Neural cell (in vitro differentiated cells): ENCODE data around the gene SERPINB4. TPM values are rescaled to one million over a fixed set of nuclear protein-coding genes. Genes with fewer than 3 reads are reported as not detected.

Experiments
- H2AFZ ChIP-seq: fragments of 200-600, 300-800 bp; sonication (generic), shearing (Covaris generic); 2 replicates; pipeline ENCODE4 v1.6.0; 2014; ENCODE audit warnings: low read depth, mild to moderate bottlenecking, antibody characterized with exemption, low read length, moderate library complexity
- H3F3A ChIP-seq: fragments of 200-600 bp; shearing (Covaris generic); 2 replicates; pipeline ENCODE4 v1.6.1; 2016; ENCODE audit warnings: mild to moderate bottlenecking, moderate library complexity, mixed read lengths, antibody characterized with exemption, low read length; ENCODE audit not compliant: insufficient read depth, poor library complexity, severe bottlenecking
- H3K27ac ChIP-seq: fragments of 200-600, 300-800 bp; sonication (generic), shearing (Covaris generic); 2 replicates; pipeline ENCODE4 v1.5.1; 2014; ENCODE audit warnings: mild to moderate bottlenecking, low read length, moderate library complexity
- H3K27me3 ChIP-seq: fragments of 300-800, 200-600 bp; sonication (generic), shearing (Covaris generic); 2 replicates; pipeline ENCODE4 v1.6.0; 2014; ENCODE audit warnings: mild to moderate bottlenecking, low read depth, low read length, moderate library complexity; ENCODE audit not compliant: insufficient read depth
- H3K36me3 ChIP-seq: fragments of 300-800, 200-600 bp; sonication (generic), shearing (Covaris generic); 2 replicates; pipeline ENCODE4 v1.5.1; 2014; ENCODE audit warnings: mild to moderate bottlenecking, antibody characterized with exemption, low read length, moderate library complexity; ENCODE audit not compliant: insufficient read depth
- H3K4me2 ChIP-seq: fragments of 300-800, 200-600 bp; sonication (generic), shearing (Covaris generic); 2 replicates; pipeline ENCODE4 v1.6.0; 2014; ENCODE audit warnings: mild to moderate bottlenecking, low read length
- H3K4me3 ChIP-seq: fragments of 300-800, 200-600 bp; sonication (generic), shearing (Covaris generic); 2 replicates; pipeline ENCODE4 v1.5.1; 2014; ENCODE audit warnings: mild to moderate bottlenecking, low read length, moderate library complexity
- H3K79me2 ChIP-seq: fragments of 200-600 bp; shearing (Covaris generic); replicated peaks from 2 replicates; pipeline ENCODE4 v1.6.0; 2014; ENCODE audit warnings: mild to moderate bottlenecking, low read length, moderate library complexity; ENCODE audit not compliant: insufficient read depth
- H3K9ac ChIP-seq: fragments of 300-800, 200-600 bp; sonication (generic), shearing (Covaris generic); 2 replicates; pipeline ENCODE4 v1.6.1; 2016; ENCODE audit warnings: mild to moderate bottlenecking, low read length, mixed read lengths
- H3K9me2 ChIP-seq: fragments of 200-600 bp; shearing (Covaris generic); 2 replicates; pipeline ENCODE4 v1.6.1; 2016; ENCODE audit warnings: mild to moderate bottlenecking, low read length, mixed read lengths; ENCODE audit not compliant: insufficient read depth
- H3K9me3 ChIP-seq: fragments of 200-600, 300-800 bp; sonication (generic), shearing (Covaris generic); 2 replicates; pipeline ENCODE4 v1.6.1; 2016; ENCODE audit warnings: mild to moderate bottlenecking, mixed run types, low read length, moderate library complexity, mixed read lengths
- H4K20me1 ChIP-seq: fragments of 200-600 bp; shearing (Covaris generic); 2 replicates; pipeline ENCODE4 v1.6.1; 2016; ENCODE audit warnings: mild to moderate bottlenecking, mixed run types; ENCODE audit not compliant: insufficient read depth
- EP300 ChIP-seq: fragments of 450-650 bp; conservative IDR thresholded peaks from 2 replicates; pipeline ENCODE4 v1.6.1; 2014; ENCODE audit warnings: antibody characterized with exemption, mild to moderate bottlenecking, moderate library complexity; ENCODE audit not compliant: poor library complexity, severe bottlenecking
- EZH2 ChIP-seq: fragments of 200-600, 300-800 bp; shearing (Covaris generic), sonication (generic); IDR thresholded peaks from 2 replicates; pipeline ENCODE4 v1.6.1; 2014; ENCODE audit warnings: antibody characterized with exemption, low read length, borderline replicate concordance, mild to moderate bottlenecking; ENCODE audit not compliant: insufficient read depth, poor library complexity, severe bottlenecking
- MXI1 ChIP-seq: fragments of 450-650 bp; conservative IDR thresholded peaks from 2 replicates; pipeline ENCODE4 v1.6.1; 2014; ENCODE audit warnings: antibody characterized with exemption, mild to moderate bottlenecking; ENCODE audit not compliant: poor library complexity, severe bottlenecking
- POLR2AphosphoS5 ChIP-seq: IDR thresholded peaks from 2 replicates; pipeline ENCODE4 v1.6.1; 2012
- RAD21 ChIP-seq: fragments of 450-650 bp; conservative IDR thresholded peaks from 2 replicates; pipeline ENCODE4 v1.6.1; 2014; ENCODE audit warnings: antibody characterized with exemption, mild to moderate bottlenecking, moderate library complexity
- SMC3 ChIP-seq: fragments of 450-650 bp; conservative IDR thresholded peaks from 2 replicates; pipeline ENCODE4 v1.6.1; 2014; ENCODE audit warnings: antibody characterized with exemption, mild to moderate bottlenecking, moderate library complexity; ENCODE audit not compliant: poor library complexity
- TAF1 ChIP-seq: IDR thresholded peaks from 2 replicates; pipeline ENCODE4 v1.6.1; 2012; ENCODE audit warnings: low read depth
- polyA plus RNA-seq: library from polyadenylated mRNA; depleted of rRNA; stranded (reverse); fragments of >200 nt; gene quantifications from 2 replicates; pipeline ENCODE4 v1.2.3, GENCODE V29; 2014
- TF ChIP-seq, protein P1 (sequence below): fragments of 450-650 bp; IDR thresholded peaks from 2 replicates; pipeline ENCODE4 v1.5.1; 2014; ENCODE audit warnings: antibody characterized with exemption, mild to moderate bottlenecking, moderate library complexity; ENCODE audit not compliant: poor library complexity, severe bottlenecking
- TF ChIP-seq, protein P2 (sequence below): IDR thresholded peaks from 2 replicates; pipeline ENCODE4 v1.6.1; 2012; ENCODE audit warnings: borderline replicate concordance

SERPINB4 gene
- polyA plus RNA-seq, 1 donor from 2014 or later = not detected

DNA sequence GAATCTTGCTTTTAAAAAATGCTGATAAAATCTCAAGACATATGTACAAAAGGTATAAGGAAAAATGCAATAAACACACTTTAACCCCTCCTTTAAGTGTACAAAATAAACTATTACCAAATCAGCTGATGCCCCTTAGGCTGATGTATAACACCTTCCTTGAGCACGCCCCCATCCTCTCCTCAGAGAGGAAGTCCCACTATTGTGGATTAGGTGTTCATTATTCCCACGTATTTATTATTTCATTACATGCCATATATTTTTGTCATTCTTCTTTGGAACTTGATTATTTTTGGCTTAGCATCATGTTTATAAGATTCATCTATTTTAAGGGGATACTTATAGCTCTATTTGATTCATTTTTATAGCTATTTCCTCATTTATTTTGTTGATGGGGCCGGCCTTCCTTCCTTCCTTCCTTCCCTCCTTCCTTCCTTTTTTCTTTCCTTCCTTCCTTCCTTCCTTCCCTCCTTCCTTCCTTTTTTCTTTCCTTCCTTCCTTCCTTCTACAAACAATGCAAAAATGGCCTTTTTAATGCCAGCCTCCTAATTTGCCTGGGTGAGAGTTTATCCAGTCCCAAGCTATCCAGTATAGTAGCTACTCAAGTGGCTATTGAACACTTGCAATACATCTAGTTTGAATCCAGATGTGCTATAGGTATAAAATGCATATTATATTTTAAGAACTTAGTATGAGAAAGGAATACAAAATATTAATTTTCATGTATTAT is 52.9 kb downstream of the SERPINB4 start:
- no peaks in the 10 kb centered on the region for H3K27me3 ChIP-seq
- H3K36me3 ChIP-seq = no peaks in the 10 kb centered on the region
- no peak overlapping the region for H2AFZ ChIP-seq
- no peaks in the 10 kb centered on the region for H4K20me1 ChIP-seq
- no peak overlapping the region for H3K4me3 ChIP-seq
- H3F3A ChIP-seq = no peaks in the 10 kb centered on the region
- H3K4me2 ChIP-seq = no peak overlapping the region
- H3K79me2 ChIP-seq = no peaks in the 10 kb centered on the region
- H3K9me3 ChIP-seq = no peaks in the 10 kb centered on the region
- H3K9me2 ChIP-seq = no peaks in the 10 kb centered on the region
- no peak overlapping the region for H3K9ac ChIP-seq
- no peak for TF ChIP-seq RAD21
- TF ChIP-seq SMC3 = no peak
- TF ChIP-seq EP300 = no peak
- no peak for TF ChIP-seq EZH2
- TF ChIP-seq, protein P1, sequence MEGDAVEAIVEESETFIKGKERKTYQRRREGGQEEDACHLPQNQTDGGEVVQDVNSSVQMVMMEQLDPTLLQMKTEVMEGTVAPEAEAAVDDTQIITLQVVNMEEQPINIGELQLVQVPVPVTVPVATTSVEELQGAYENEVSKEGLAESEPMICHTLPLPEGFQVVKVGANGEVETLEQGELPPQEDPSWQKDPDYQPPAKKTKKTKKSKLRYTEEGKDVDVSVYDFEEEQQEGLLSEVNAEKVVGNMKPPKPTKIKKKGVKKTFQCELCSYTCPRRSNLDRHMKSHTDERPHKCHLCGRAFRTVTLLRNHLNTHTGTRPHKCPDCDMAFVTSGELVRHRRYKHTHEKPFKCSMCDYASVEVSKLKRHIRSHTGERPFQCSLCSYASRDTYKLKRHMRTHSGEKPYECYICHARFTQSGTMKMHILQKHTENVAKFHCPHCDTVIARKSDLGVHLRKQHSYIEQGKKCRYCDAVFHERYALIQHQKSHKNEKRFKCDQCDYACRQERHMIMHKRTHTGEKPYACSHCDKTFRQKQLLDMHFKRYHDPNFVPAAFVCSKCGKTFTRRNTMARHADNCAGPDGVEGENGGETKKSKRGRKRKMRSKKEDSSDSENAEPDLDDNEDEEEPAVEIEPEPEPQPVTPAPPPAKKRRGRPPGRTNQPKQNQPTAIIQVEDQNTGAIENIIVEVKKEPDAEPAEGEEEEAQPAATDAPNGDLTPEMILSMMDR = no peak
- TF ChIP-seq MXI1 = no peak
- TF ChIP-seq, protein P2, sequence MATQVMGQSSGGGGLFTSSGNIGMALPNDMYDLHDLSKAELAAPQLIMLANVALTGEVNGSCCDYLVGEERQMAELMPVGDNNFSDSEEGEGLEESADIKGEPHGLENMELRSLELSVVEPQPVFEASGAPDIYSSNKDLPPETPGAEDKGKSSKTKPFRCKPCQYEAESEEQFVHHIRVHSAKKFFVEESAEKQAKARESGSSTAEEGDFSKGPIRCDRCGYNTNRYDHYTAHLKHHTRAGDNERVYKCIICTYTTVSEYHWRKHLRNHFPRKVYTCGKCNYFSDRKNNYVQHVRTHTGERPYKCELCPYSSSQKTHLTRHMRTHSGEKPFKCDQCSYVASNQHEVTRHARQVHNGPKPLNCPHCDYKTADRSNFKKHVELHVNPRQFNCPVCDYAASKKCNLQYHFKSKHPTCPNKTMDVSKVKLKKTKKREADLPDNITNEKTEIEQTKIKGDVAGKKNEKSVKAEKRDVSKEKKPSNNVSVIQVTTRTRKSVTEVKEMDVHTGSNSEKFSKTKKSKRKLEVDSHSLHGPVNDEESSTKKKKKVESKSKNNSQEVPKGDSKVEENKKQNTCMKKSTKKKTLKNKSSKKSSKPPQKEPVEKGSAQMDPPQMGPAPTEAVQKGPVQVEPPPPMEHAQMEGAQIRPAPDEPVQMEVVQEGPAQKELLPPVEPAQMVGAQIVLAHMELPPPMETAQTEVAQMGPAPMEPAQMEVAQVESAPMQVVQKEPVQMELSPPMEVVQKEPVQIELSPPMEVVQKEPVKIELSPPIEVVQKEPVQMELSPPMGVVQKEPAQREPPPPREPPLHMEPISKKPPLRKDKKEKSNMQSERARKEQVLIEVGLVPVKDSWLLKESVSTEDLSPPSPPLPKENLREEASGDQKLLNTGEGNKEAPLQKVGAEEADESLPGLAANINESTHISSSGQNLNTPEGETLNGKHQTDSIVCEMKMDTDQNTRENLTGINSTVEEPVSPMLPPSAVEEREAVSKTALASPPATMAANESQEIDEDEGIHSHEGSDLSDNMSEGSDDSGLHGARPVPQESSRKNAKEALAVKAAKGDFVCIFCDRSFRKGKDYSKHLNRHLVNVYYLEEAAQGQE = no peak
- no peak for TF ChIP-seq POLR2AphosphoS5
- no peak for TF ChIP-seq TAF1
- no peak overlapping the region for H3K27ac ChIP-seq

- H3K79me2 ChIP-seq = no peaks in the 10 kb centered on the region
- H4K20me1 ChIP-seq = no peaks in the 10 kb centered on the region
- no peak overlapping the region for H3K4me2 ChIP-seq
- H3K36me3 ChIP-seq = no peaks in the 10 kb centered on the region
- H3K9me2 ChIP-seq = no peaks in the 10 kb centered on the region
- TF ChIP-seq, protein P1 = no peak
- TF ChIP-seq SMC3 (no peak), EZH2 (no peak), MXI1 (no peak), POLR2AphosphoS5 (no peak)
- TF ChIP-seq, protein P2 = no peak
- no peaks in the 10 kb centered on the region for H3K9me3 ChIP-seq
- no peaks in the 10 kb centered on the region for H3F3A ChIP-seq
- H3K27ac ChIP-seq = no peak overlapping the region
- H3K9ac ChIP-seq = no peak overlapping the region
- H3K4me3 ChIP-seq = no peak overlapping the region
- H3K27me3 ChIP-seq = no peaks in the 10 kb centered on the region
- no peak overlapping the region for H2AFZ ChIP-seq
These were observed 53.7 kb downstream of the SERPINB4 start for GRCh38 chr18:63590373-63590772.
